Astrocyte of the spinal cord (primary cell): ENCODE results near the gene ATF7IP.

ENCODE experiments used
- DNase-seq: peaks from one replicate; pipeline ENCODE4 v3.0.0; 2011; ENCODE audit warnings: low read depth, low spot score
- H3K4me3 ChIP-seq: 2 replicates; pipeline ENCODE4 v1.5.1; 2011; ENCODE audit warnings: low read depth, mild to moderate bottlenecking, low read length, moderate library complexity
- CTCF ChIP-seq: IDR thresholded peaks from 2 replicates; pipeline ENCODE4 v1.5.1; 2012; ENCODE audit warnings: low read depth, mild to moderate bottlenecking, low read length, inconsistent platforms
- in situ Hi-C: cut with HindIII; loops from 2 replicates; pipeline ENCODE4 v1.10.0; 2017; ENCODE audit warnings: low sequenced_read_pairs

The ATF7IP gene

GRCh38 chr12:14417715-14418114, 52.2 kb downstream of the ATF7IP start:
- DNase-seq = peak; percentile 94
- in situ Hi-C loops = no loop called here
- TF ChIP-seq CTCF = no peak
- no peak overlapping the region for H3K4me3 ChIP-seq

GRCh38 chr12:14418451-14418890, 53.0 kb downstream of the ATF7IP start:
- peak; percentile 51 for DNase-seq
- H3K4me3 ChIP-seq = no peak overlapping the region
- in situ Hi-C loops = no loop called here
- peak; percentile 34 for TF ChIP-seq CTCF

- TF ChIP-seq CTCF = no peak
- H3K4me3 ChIP-seq = no peak overlapping the region
- in situ Hi-C loops = no loop called here
- no peak for DNase-seq
Observed at GRCh38 chr12:14422516-14423230, 57.2 kb downstream of the ATF7IP start.

- no peak for TF ChIP-seq CTCF
- H3K4me3 ChIP-seq = no peak overlapping the region
- DNase-seq = no peak
- in situ Hi-C loops = no loop called here
Observed at GRCh38 chr12:14424545-14424944, 59.1 kb downstream of the ATF7IP start.

- no peak overlapping the region for H3K4me3 ChIP-seq
- DNase-seq = no peak
- TF ChIP-seq CTCF = no peak
- in situ Hi-C loops = no loop called here
Observed at GRCh38 chr12:14426792-14427191, 61.3 kb downstream of the ATF7IP start.

- in situ Hi-C loops = no loop called here
- H3K4me3 ChIP-seq = no peak overlapping the region
- no peak for TF ChIP-seq CTCF
- DNase-seq = no peak
Observed at GRCh38 chr12:14427929-14428328, 62.4 kb downstream of the ATF7IP start.
